Astrocyte (in vitro differentiated cells and primary cell): Measurements from ENCODE around the gene TPRX1. TPM values are rescaled to one million over a fixed set of nuclear protein-coding genes. Genes with fewer than 3 reads are reported as not detected.

Source experiments
- DNase-seq: peaks from one replicate; pipeline ENCODE4 v3.0.0-alpha.2; 2010; ENCODE audit warnings: low read depth
- FAIRE-seq: peaks from 2 replicates; lab custom pipeline; 2011; peaks lifted over from hg19 to GRCh38; lab: Jason Lieb, UNC
- H2AFZ ChIP-seq: 2 replicates; pipeline ENCODE4 v1.6.0; 2012; ENCODE audit warnings: low read depth, low read length, inconsistent platforms
- H3K27ac ChIP-seq: 2 replicates; pipeline ENCODE4 v1.5.1; 2011; ENCODE audit warnings: low read depth, low read length, inconsistent platforms
- H3K27me3 ChIP-seq: 2 replicates; pipeline ENCODE4 v1.6.0; 2011; ENCODE audit warnings: low read length, inconsistent platforms; ENCODE audit not compliant: insufficient read depth
- H3K36me3 ChIP-seq: 2 replicates; pipeline ENCODE4 v1.5.1; 2011; ENCODE audit warnings: low read length, inconsistent platforms; ENCODE audit not compliant: insufficient read depth
- H3K4me1 ChIP-seq: 2 replicates; pipeline ENCODE4 v1.5.1; 2011; ENCODE audit warnings: low read length, inconsistent platforms; ENCODE audit not compliant: insufficient read depth
- H3K4me2 ChIP-seq: 2 replicates; pipeline ENCODE4 v1.6.0; 2012; ENCODE audit warnings: low read length, inconsistent platforms
- H3K4me3 ChIP-seq: 2 replicates; pipeline ENCODE4 v1.5.1; 2011; ENCODE audit warnings: low read depth, mild to moderate bottlenecking, low read length, inconsistent platforms; ENCODE audit not compliant: insufficient read depth
- H3K79me2 ChIP-seq: 2 replicates; pipeline ENCODE4 v1.6.0; 2012; ENCODE audit warnings: mild to moderate bottlenecking, low read length, inconsistent platforms; ENCODE audit not compliant: insufficient read depth
- H3K9ac ChIP-seq: 2 replicates; pipeline ENCODE4 v1.6.0; 2012; ENCODE audit warnings: mild to moderate bottlenecking, low read length, inconsistent platforms
- H3K9me3 ChIP-seq: 2 replicates; pipeline ENCODE4 v1.5.1; 2012; ENCODE audit warnings: low read depth, mild to moderate bottlenecking, low read length, inconsistent platforms; ENCODE audit not compliant: insufficient read depth
- H4K20me1 ChIP-seq: 2 replicates; pipeline ENCODE4 v1.6.0; 2012; ENCODE audit warnings: low read length, inconsistent platforms; ENCODE audit not compliant: insufficient read depth
- H3K27ac Mint-ChIP-seq: one replicate; pipeline ENCODE4 v1.8.0; 2021; ENCODE audit warnings: mild to moderate bottlenecking, mixed read lengths; ENCODE audit not compliant: unreplicated experiment
- H3K27me3 Mint-ChIP-seq: one replicate; pipeline ENCODE4 v1.8.0; 2021; ENCODE audit warnings: low read depth, mixed read lengths; ENCODE audit not compliant: unreplicated experiment
- H3K36me3 Mint-ChIP-seq: one replicate; pipeline ENCODE4 v1.8.0; 2021; ENCODE audit warnings: low read depth, mixed read lengths; ENCODE audit not compliant: unreplicated experiment
- H3K4me1 Mint-ChIP-seq: one replicate; pipeline ENCODE4 v1.8.0; 2021; ENCODE audit warnings: low read depth, mixed read lengths; ENCODE audit not compliant: unreplicated experiment
- H3K4me3 Mint-ChIP-seq: one replicate; pipeline ENCODE4 v1.8.0; 2021; ENCODE audit warnings: mild to moderate bottlenecking, moderate library complexity, mixed read lengths; ENCODE audit not compliant: unreplicated experiment
- H3K9me3 Mint-ChIP-seq: one replicate; pipeline ENCODE4 v1.8.0; 2021; ENCODE audit warnings: mild to moderate bottlenecking, mixed read lengths; ENCODE audit not compliant: unreplicated experiment
- CTCF ChIP-seq: IDR thresholded peaks from 2 replicates; pipeline ENCODE4 v1.5.1; 2011; ENCODE audit warnings: low read depth, mild to moderate bottlenecking, inconsistent platforms, low read length, moderate library complexity; ENCODE audit not compliant: insufficient read depth
- EZH2 ChIP-seq: IDR thresholded peaks from 2 replicates; pipeline ENCODE4 v1.6.1; 2012; ENCODE audit warnings: mild to moderate bottlenecking, low read length, inconsistent platforms; ENCODE audit not compliant: insufficient read depth
- total RNA-seq: library from RNA; stranded (reverse); gene quantifications from 2 replicates; pipeline ENCODE4 v1.2.1, GENCODE V29; 2021

The TPRX1 gene
- total RNA-seq, 1 donor from 2014 or later: not detected

GRCh38 chr19:47797996-47798903, 6.1 kb downstream of the TPRX1 start:
- H4K20me1 ChIP-seq: no peaks in the 10 kb centered on the region
- H3K27ac ChIP-seq: no peak overlapping the region
- H3K4me1 ChIP-seq: no peaks in the 10 kb centered on the region
- no peak overlapping the region for H2AFZ ChIP-seq
- Mint-ChIP-seq H3K4me3 (no peak overlapping the region), H3K4me1 (peaks cover 1% of the 10 kb centered on the region), H3K27ac (no peak overlapping the region), H3K27me3 (peaks cover 8% of the 10 kb centered on the region), H3K9me3 (peaks cover 10% of the 10 kb centered on the region), H3K36me3 (no peaks in the 10 kb centered on the region)
- H3K4me2 ChIP-seq: no peak overlapping the region
- H3K79me2 ChIP-seq: no peaks in the 10 kb centered on the region
- H3K27me3 ChIP-seq: no peaks in the 10 kb centered on the region
- no peaks in the 10 kb centered on the region for H3K36me3 ChIP-seq
- DNase-seq: no peak
- no peak overlapping the region for H3K4me3 ChIP-seq
- H3K9ac ChIP-seq: no peak overlapping the region
- H3K9me3 ChIP-seq: no peaks in the 10 kb centered on the region
- FAIRE-seq: no peak
- TF ChIP-seq EZH2: no peak
- no peak for TF ChIP-seq CTCF

DNA sequence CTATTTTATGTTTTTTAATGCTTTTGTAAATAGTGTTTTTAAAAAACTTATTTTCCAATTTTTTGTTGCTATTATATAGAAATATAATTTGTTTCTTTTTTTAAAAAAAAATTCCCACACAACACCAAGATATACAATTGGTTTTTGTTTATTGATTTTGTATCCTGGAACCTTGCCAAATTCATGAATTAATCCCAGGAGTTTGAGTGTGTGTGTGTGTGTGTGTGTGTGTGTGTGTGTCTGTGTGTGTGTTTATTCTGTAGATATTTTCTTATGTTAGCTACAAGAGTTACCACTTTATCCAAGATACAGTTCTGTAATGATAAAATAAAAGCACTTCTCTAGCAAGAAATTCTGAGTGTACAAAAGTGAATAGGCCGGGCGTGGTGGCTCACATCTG, 7.6 kb downstream of the TPRX1 start:
- Histone ChIP-seq H3K79me2 (no peaks in the 10 kb centered on the region), H3K4me2 (no peak overlapping the region), H3K9ac (no peak overlapping the region), H3K4me1 (no peaks in the 10 kb centered on the region), H4K20me1 (no peaks in the 10 kb centered on the region), H3K27me3 (no peaks in the 10 kb centered on the region), H3K9me3 (no peaks in the 10 kb centered on the region), H3K4me3 (no peak overlapping the region), H3K27ac (no peak overlapping the region), H2AFZ (no peak overlapping the region), H3K36me3 (no peaks in the 10 kb centered on the region)
- H3K36me3 Mint-ChIP-seq: no peaks in the 10 kb centered on the region
- DNase-seq: no peak
- no peak overlapping the region for H3K27ac Mint-ChIP-seq
- peaks cover 8% of the 10 kb centered on the region for H3K27me3 Mint-ChIP-seq
- H3K4me3 Mint-ChIP-seq: no peak overlapping the region
- H3K4me1 Mint-ChIP-seq: peaks cover 1% of the 10 kb centered on the region
- TF ChIP-seq CTCF (no peak), EZH2 (no peak)
- FAIRE-seq: no peak
- peaks cover 10% of the 10 kb centered on the region for H3K9me3 Mint-ChIP-seq

- H2AFZ ChIP-seq: no peak overlapping the region
- DNase-seq: no peak
- H3K27ac ChIP-seq: no peak overlapping the region
- H3K4me1 ChIP-seq: no peaks in the 10 kb centered on the region
- no peaks in the 10 kb centered on the region for H3K9me3 ChIP-seq
- H3K27me3 ChIP-seq: no peaks in the 10 kb centered on the region
- no peak overlapping the region for H3K9ac ChIP-seq
- no peak for TF ChIP-seq EZH2
- H3K27me3 Mint-ChIP-seq: peaks cover 8% of the 10 kb centered on the region
- H3K36me3 Mint-ChIP-seq: no peaks in the 10 kb centered on the region
- H3K9me3 Mint-ChIP-seq: peaks cover 3% of the 10 kb centered on the region
- H3K36me3 ChIP-seq: no peaks in the 10 kb centered on the region
- H3K4me3 ChIP-seq: no peak overlapping the region
- no peak overlapping the region for H3K4me3 Mint-ChIP-seq
- no peaks in the 10 kb centered on the region for H4K20me1 ChIP-seq
- H3K27ac Mint-ChIP-seq: no peak overlapping the region
- FAIRE-seq: no peak
- H3K4me1 Mint-ChIP-seq: peaks cover 1% of the 10 kb centered on the region
- no peak overlapping the region for H3K4me2 ChIP-seq
- no peaks in the 10 kb centered on the region for H3K79me2 ChIP-seq
Observed at GRCh38 chr19:47794526-47794925, 9.8 kb downstream of the TPRX1 start.
